ENCODE results near the gene FBXO40. TPM values are rescaled to one million over a fixed set of nuclear protein-coding genes. Genes with fewer than 3 reads are reported as not detected.

FBXO40 gene
- total and polyA plus RNA-seq, 7 donors: 0.95 to 152 (median 33.0) TPM

DNA sequence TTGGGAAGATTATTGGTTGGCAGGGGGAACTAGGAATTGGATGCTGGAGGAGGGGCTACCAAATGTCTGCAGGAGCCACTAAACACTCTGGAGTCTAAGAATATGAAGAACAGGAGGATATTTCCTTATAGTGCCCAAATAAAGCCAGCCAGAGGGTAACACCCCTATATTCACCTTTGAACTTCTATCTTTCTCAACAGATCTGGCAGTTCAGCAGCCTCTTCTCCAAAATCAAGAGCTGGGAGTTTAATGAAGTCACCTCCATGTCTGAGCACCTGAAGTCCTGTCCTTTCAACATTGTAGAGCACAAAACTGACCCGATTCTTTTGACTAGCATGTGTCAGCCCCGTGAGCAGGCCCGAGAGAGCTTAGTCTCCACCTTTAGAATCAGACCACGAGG is 33.3 kb downstream of the FBXO40 start:
- intact Hi-C loops (cut with DNase I): no loop called here
- Histone ChIP-seq H3K27me3 (ENCODE audit: insufficient read depth in 3 of 3, low read length in 2 of 3) (no peaks in the 10 kb centered on the region), H3K9me3 (no peaks in the 10 kb centered on the region), H3K4me1 (peaks cover 19% of the 10 kb centered on the region), H3K27ac (no peak overlapping the region), H3K36me3 (ENCODE audit: insufficient read depth in 1 of 2, low read depth in 1 of 2) (peaks cover 0 to 55% of the 10 kb centered on the region in 2 donors), H3K4me3 (no peak overlapping the region)
- no peak for TF ChIP-seq CTCF (IDR thresholded peaks at IDR 0.05)
- WGBS, 3 donors: 68 to 95% (median 84%) methylated on average over 4 of the region's 4 CpGs
- ATAC-seq (no peak), DNase-seq (no peak)

DNA sequence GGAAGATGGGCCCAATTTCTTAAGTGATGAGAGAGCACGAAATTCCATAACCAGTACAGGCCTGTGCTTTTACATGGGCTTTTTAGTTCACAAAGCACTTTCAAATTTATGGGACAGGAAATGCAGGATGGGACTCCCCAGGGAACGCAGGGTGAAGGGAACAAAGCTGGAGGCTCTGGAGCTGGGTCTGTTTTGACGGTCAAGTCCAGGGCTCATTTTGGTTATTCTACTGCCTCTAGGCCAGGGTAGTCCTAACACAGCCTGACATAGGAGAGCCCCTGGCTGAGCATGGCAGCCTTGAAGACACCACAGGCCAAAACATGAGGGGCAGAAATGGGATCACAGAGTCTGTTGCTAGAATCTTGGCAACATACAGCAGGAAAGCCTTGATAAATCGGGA is 34.0 kb downstream of the FBXO40 start:
- Histone ChIP-seq H3K9me3 (no peaks in the 10 kb centered on the region), H3K36me3 (ENCODE audit: insufficient read depth in 1 of 2, low read depth in 1 of 2) (peaks cover 0 to 48% of the 10 kb centered on the region in 2 donors), H3K4me3 (no peak overlapping the region), H3K27me3 (ENCODE audit: insufficient read depth in 3 of 3, low read length in 2 of 3) (no peaks in the 10 kb centered on the region), H3K27ac (no peak overlapping the region), H3K4me1 (peaks cover 19% of the 10 kb centered on the region)
- intact Hi-C loops (cut with DNase I): no loop called here
- WGBS, 3 donors: 58 to 79% (median 64%) methylated on average over 4 of the region's 4 CpGs
- TF ChIP-seq CTCF (IDR thresholded peaks at IDR 0.05): no peak
- ATAC-seq (no peak), DNase-seq (no peak)

DNA sequence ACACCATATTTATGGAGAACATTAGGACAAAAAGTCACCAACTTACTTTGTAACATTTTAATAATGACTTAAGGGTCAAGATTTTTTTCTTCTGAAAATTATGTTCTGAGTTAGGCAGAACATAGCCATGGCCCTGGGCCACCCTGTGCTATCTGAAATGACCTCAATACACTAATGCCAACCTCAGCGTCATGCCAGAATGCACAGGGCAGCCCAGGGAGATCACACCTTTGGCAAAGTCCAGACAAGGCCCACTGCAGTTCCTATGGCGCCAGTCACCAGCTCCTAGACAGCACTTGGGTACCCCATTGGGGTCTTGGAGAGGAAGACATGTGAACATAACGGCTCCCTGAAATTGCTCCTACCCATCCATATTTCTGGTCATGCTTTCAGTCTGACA is 34.4 kb downstream of the FBXO40 start:
- WGBS, 3 donors: 60 to 72% (median 67%) methylated on average over 3 of the region's 3 CpGs
- intact Hi-C loops (cut with DNase I): no loop called here
- Histone ChIP-seq H3K4me3 (no peak overlapping the region), H3K4me1 (peaks cover 19% of the 10 kb centered on the region), H3K9me3 (no peaks in the 10 kb centered on the region), H3K27ac (no peak overlapping the region), H3K27me3 (ENCODE audit: insufficient read depth in 3 of 3, low read length in 2 of 3) (no peaks in the 10 kb centered on the region), H3K36me3 (ENCODE audit: insufficient read depth in 1 of 2, low read depth in 1 of 2) (peaks cover 0 to 44% of the 10 kb centered on the region in 2 donors)
- ATAC-seq (no peak), DNase-seq (no peak)
- TF ChIP-seq CTCF (IDR thresholded peaks at IDR 0.05): no peak

- Histone ChIP-seq H3K36me3 (ENCODE audit: insufficient read depth in 1 of 2, low read depth in 1 of 2) (peaks cover 0 to 36% of the 10 kb centered on the region in 2 donors), H3K27ac (no peak overlapping the region), H3K4me3 (no peak overlapping the region), H3K9me3 (no peaks in the 10 kb centered on the region), H3K4me1 (peaks cover 13% of the 10 kb centered on the region), H3K27me3 (ENCODE audit: insufficient read depth in 3 of 3, low read length in 2 of 3) (no peaks in the 10 kb centered on the region)
- no peak for TF ChIP-seq CTCF (IDR thresholded peaks at IDR 0.05)
- ATAC-seq: no peak
- no peak for DNase-seq
- intact Hi-C loops (cut with DNase I): no loop called here
- 68 to 85% (median 73%) methylated on average over 6 of the region's 6 CpGs for WGBS, 3 donors
Observed at GRCh38 chr3:121629601-121630000, 36.4 kb downstream of the FBXO40 start.

- WGBS, 3 donors: 90 to 100% (median 95%) methylated on average over 1 of the region's 1 CpG
- no peaks in the 10 kb centered on the region for H3K9me3 ChIP-seq
- H3K27me3 ChIP-seq (ENCODE audit: insufficient read depth in 3 of 3, low read length in 2 of 3): no peaks in the 10 kb centered on the region
- H3K27ac ChIP-seq: no peak overlapping the region
- H3K4me1 ChIP-seq: peaks cover 7% of the 10 kb centered on the region
- no peak overlapping the region for H3K4me3 ChIP-seq
- ATAC-seq (no peak), DNase-seq (no peak)
- intact Hi-C loops (cut with DNase I): no loop called here
- no peak for TF ChIP-seq CTCF (IDR thresholded peaks at IDR 0.05)
- peaks cover 0 to 36% of the 10 kb centered on the region in 2 donors for H3K36me3 ChIP-seq (ENCODE audit: insufficient read depth in 1 of 2, low read depth in 1 of 2)
Observed at GRCh38 chr3:121630355-121630754, 37.2 kb downstream of the FBXO40 start.
